NCI-H2227 treated with DMSO at 0.1 percent for 48 hours (cell line): ENCODE data around the gene FOXP1.

ENCODE experiments used
- DNase-seq: peaks from one replicate; lab custom pipeline; 2025; lab: John Stamatoyannopoulos, UW

The FOXP1 gene

DNA sequence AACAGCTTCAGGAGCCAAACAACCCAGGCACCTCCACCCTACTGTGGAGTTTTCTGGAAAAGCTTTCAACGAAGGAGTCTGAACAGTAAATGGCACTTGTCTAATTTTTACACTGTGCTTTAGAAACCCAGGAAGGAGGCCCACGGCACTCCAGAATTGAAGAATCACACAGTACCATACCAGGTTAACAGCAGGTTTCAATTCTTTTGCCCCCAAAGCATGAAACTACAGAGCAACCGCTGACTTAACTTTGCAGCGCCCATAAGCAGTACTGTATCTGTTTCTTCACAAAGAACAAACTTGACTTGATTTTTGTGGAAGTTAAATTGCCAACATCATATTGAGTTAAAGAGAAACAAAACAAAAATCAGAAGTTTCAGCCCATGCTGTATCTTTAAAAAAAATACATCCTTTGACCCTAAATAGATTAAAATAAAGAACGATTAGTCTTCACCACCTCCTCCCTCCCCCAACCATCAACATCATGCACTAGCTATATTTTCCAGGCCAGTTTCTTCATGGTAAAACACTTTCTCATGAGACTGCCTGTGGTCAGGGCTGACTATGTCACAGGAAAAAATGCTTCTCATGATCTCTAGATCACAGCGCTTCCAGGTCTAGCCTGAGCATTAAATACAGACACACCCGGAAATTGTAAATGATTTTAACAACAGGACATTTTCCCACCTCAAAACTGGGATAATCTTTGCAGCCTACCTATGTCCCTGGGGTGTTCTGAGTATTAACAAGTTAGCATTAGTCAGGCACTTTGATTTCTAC, 456.3 kb downstream of the FOXP1 start:
- no peak for DNase-seq

DNA sequence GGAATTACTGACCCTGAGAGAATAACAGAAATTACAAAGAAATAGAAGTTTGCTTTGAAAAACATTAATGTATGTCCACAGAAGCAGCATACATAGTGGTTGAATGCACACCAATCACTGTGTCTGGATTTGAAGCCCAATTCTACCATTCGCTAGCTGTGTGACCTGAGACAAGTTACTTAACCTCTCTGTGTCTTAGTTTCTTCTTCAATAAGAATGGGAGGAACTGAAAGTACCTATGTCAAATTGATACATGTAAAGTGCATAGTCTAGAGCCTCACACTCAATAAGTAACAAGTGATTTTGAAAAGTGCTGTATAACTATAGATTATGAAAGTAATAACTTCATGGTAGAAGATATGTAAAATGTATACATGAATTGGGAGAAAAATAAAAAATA, 457.8 kb downstream of the FOXP1 start:
- DNase-seq: no peak

DNA sequence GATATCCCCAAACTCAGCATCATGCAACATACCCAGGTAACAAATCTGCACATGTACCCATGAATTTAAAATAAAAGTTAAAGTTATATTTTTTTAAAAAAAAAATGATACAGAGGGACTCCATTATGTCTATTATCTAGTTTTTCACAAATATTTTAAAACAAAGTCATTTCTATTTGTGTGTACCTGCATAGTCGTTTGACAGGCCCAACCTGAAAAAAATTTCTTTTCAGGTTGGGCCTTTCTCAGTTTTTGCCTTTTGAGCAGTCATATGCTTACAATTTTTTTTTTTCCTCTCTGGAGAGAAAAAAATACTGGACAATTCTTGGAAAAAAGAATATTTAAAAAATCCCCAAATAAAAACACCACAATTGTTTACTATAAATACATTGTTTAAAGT, 459.5 kb downstream of the FOXP1 start:
- no peak for DNase-seq

DNA sequence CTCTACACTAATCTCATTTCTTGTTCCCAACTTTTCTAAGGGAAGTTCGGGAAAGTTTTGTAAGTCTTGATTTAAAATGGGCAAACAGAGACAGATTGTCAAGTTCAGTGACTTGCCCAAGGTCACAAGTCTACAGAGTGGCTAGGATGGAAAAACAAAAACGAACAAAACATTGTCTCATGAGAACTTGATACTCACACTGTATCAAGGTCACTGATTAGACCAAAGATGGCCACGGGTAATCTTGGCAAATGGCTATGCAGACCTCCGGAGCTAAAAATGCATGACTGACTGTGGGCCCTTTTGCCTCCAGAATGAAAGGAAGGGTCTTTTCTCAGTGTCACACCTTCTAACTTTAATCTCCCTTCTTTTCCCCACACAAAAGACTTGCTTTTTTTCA, 460.9 kb downstream of the FOXP1 start:
- no peak for DNase-seq

DNA sequence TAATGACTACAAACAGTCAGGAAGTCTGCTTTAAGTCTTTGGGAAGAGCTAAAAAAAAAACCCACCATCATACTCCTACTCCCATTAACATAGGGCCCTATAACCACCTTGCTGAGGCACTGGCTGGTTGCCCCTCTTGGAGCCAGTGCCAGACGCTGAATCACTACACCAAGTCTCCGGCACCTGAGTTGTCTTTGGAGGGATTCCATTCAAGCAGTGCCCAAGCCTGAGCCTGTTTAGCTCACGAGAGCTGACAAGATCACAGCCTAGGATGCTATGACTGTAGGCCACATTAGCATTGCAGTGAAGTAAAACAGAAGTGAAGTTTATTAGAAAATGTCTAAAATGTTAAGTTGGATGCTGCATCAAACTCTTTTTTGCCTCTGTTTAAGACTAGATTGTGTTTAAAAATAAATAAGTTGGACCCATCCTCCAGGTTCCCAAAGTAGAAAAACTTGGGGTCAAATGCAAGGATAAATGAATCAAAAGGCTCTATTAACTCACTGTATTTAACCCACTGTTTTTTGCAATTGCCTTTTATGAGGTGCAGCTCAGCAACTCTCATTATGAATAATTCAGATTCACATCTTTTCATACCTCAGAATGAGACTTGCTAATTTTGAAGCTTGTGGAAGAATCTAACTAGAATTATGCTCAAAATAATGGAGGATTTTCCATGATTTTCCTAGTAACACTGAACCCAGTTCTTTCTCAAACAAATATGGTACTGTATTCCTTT, 461.9 kb downstream of the FOXP1 start:
- DNase-seq: no peak

DNA sequence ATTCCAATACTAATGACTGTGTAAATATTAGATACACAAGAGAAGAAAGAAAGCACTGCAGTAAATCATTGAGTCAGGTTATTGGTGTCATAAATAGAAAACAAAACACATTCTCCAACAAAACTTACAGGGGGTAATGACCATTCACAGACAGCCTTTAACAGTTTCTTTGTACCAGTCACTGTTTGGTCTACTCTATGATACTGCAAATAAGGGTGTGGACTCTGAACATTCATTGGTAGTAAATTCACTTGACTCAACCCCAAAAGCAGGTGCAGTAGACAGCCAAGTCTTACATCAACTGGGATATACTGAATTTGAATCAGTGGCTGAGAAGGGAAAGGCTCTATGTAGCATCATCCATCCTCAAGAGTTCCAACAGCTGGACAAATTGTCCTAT, 463.5 kb downstream of the FOXP1 start:
- no peak for DNase-seq

DNA sequence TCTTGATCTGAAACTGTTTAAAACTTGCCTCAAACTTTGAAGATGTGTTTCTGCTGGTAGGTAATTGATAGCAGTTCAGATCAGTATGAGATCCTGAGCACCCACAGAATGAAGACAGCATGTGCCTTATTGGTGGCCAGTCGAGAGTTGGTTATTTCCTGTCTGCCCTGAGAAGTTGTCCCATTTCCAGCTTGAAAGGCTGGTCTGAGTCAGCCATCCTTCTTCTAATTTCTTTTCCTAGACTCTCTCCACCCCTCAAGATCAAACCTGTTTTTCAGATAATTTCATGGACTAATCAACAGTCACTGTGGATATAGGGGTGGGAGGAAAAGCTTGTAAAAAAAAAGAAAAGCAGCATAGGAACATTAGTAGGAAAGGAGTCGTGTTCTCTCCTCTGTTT, 464.4 kb downstream of the FOXP1 start:
- DNase-seq: no peak

DNA sequence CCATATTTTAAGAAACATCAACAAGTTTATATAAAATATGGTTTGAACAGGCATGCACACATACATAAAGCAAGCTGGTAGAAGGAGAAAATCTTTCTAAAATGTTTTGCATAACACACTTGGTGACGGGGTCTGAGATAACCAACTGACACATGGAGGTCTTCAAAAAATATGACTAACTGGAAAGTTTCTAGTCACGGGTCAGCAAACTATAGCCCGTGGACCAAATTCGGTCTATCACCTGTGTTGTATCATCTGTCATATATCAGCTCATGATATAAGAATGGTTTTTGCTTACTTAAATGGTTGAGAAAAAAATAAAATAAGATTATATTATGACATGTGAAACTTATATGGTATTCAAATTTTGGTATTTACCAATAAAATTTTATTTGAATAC, 465.1 kb downstream of the FOXP1 start:
- no peak for DNase-seq

DNA sequence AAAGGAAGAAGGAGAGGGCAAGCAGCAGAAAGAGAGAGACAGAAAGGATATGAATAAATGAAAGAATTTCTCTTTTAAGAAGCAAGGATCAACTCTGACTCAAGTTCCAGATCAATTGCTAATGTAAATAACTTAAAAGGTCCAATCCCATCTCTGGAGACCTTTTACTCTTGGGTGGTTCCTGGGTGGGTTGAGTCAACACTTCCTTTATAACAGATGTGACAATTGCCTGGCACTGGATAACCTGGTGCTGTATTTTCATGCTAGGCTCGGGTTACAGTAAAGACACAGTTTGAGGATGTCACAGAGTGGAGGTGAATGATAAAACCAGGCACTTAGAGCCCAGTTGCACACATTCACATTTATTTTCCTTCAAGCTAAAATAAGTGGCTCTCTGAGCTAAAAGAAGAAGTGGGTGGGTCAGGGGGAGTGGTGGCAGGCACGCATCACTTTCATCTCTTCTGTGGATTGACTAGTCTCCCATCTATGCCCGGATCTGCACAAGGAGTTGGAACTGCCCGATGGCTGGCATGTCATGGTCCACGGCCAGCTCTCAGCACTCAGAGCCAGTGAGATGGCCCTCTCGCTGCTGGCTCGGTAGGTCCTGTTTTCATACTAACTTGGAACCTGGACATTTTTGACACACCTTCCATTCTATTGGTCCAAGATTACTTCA, 465.8 kb downstream of the FOXP1 start:
- no peak for DNase-seq

DNA sequence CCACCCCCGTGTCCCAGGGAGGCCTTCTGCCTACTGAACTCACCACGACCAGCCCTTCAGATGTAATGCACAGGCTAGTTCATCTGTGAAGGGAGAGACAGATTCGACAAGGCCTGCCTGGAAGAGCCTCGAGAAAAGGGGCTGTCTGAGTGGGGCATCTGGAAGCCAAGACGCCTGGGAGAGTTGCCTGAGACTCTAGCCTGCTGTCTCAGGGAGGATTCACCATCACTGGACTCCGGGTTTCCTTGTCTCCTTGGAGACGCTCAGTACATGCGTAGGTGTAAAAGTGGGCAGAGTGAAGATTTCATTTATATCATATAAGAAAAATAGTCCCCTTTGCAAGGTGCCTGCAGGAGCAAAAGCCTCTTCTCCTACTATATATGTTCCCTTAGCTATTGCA, 468.9 kb downstream of the FOXP1 start:
- no peak for DNase-seq

DNA sequence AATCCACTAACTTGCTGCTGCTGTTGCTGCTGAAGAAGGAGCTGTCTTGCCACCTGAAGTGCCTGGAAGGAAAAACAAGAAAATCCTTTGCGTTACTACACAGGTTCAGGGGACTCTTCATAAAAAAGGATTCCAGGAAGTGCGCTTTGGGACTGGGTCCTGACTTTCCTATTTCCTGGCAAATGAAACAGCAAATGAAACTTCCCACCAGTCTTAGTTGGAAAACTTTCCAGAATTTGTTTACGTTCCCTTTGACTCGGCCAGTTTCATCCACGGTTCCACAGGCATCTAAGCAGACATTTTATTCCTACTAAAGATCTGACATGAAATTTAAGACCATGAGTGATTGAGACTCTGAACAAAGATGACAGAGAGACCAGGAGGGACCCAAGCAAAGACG, 471.0 kb downstream of the FOXP1 start:
- DNase-seq: no peak

DNA sequence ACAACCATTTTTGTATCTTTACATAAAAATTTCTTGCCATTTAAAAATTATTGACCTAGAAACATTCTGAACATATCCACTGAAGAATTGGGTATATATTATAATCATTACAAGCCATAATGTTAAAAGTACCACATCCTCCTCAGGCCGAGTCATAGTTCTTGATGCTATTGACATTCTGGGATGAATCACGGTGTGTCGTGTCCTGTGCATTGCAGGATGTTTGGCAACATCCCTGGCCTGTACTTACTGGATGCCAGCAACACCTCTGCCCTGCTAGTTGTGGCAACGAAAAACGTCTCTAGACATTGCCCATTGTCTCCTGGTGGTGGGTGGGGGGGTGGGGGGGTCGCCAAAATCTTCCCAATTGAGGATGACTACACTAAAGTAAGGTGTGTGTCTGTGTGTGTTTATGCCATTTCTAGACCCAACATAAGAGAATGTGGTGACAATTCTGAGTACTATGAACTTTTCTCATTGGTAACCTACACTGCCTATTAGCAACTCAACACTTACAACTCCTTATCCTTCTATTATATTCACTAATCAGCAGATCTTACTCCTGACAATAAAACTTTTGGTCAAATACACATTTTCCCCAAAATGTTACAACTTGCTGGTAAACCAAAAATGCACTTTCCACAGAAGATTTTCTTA, 471.6 kb downstream of the FOXP1 start:
- no peak for DNase-seq

DNA sequence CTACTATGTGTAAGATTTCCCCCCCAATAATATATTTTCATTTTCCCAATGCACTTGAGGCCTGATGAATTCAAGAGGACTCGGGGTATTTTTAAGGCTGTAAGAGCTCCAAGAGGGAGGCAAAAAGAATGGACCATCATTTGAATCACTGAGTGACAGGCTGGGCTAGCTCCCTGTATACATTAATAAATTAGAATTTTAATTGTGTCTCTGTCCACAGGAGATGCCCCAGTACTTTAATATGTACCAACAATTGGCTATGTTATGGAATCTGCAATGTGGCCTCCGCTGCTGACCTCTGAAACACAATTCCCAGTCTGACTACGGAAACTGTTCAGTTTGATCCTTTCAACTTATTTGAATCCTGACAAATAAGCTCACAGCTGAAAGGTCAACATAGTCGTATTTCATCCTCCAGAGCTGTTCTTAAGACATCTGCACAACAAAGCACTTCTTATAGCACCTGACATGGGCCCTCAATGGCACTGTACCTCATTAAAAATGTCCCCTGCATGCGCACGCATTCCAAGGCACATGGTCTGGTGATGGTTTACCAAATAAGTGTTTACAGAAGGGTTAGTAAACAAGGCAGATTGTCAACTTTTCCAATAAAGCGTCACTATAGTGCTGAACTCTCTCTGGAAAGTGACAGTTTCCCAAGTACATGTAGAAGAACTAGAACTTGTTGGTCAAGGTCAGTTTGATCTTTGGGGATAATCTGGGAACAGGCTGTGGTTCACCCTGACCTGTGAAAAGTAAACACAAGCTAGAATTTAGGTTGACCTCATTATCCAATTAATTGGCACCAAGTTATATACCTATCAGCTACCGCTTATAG, 472.9 kb downstream of the FOXP1 start:
- DNase-seq: no peak

DNA sequence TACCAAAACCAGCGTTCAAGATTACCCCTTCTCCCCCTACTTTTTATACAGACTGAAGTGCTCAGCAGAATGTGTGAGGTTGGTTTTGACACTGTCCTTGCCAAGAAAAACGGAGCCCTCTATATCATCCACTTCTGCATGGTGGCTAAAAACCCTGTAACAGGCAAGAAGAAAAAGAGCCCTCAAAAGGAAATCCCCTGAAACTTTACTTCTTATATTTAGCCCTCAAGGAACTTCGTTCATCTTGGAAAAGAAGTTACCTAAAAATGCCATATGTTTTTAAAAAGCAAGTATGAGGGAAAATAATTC, 473.6 kb downstream of the FOXP1 start:
- no peak for DNase-seq

DNA sequence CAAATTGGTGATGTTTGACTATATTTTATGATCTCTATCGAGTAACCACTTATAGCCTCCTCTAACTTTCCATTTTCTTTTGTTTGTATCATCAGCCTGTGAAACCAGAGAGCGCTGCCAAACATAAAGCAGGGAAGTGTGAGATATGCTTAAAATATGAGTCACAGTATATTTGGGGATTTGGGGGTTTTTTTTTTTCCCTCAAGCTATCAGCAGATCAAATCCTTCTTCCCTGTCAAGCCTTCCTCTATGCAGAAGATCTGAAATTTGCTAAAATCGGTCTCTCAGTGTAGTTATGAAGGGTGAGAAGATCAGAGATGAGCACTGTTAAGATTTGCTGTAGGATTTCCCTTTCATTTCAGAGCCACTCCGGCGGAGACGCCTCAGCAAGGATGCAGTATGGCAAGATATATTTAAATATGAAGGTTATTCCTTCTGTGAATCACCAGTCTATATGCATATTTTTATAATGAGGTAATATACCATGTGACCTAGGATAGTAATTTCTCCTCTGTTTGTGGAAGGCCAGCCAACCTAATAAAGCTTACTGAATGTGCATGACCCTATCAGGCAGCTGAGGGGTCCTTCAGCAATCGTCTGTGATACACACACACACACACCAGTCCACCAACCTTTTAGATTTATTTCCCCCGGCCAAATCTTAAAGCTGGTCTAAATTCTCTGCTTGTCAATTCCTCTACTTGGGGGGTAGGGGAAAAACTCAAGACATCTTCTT, 474.1 kb downstream of the FOXP1 start:
- DNase-seq: no peak

DNA sequence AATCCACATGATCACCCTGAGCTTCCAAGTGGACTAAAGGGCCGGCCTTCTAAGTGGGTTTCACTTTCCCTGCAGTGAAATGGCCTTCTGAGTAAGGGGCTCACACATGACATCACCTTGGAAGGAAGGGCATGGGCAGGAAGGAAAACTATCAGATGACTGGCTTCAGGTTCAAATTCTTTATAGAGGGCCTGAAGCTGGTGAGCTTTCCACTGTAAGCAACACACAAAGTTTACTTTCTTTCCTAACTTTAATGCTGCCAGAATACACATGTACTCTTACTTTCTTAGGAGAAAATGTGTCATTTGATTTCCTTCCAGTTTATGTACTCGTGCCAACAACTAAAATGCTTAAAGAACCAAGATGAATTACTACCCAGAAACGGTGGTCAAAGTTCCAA, 475.6 kb downstream of the FOXP1 start:
- no peak for DNase-seq

DNA sequence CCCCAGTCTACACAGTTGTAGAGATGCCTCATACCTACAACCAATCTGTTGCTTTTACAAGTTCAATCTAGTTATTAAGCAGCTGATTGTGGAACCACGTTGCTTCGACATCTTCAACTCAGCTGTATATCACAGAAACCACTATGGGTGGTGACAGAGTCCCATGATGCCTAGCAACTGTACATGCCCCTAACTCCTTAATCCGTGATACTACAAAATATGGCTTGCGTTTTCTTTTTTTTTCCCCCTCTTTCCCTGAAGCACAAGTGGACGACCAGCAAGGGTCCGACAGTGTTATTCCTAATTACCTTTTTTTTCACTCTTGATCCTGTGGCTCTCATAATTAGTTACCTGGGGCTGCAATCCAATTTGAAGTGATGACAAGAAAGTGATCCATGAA, 478.6 kb downstream of the FOXP1 start:
- no peak for DNase-seq

DNA sequence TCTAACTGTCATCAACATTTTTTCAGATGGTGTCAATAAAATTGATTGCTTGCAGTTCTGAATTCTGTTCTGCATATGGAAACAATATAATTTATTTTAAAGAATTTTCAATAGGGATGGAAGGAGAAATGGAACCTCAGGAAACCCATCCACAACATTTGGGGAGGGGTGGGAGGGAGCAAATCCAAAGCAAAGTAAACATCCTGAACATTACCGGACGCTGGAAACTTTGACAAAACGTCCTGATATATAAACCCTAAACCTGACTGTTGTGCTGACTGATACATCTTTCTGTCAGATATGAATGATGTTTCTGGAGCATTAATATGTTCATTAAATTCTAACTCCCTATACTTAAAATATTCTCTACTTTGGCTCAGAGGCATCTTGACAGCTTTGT, 479.0 kb downstream of the FOXP1 start:
- DNase-seq: no peak

DNA sequence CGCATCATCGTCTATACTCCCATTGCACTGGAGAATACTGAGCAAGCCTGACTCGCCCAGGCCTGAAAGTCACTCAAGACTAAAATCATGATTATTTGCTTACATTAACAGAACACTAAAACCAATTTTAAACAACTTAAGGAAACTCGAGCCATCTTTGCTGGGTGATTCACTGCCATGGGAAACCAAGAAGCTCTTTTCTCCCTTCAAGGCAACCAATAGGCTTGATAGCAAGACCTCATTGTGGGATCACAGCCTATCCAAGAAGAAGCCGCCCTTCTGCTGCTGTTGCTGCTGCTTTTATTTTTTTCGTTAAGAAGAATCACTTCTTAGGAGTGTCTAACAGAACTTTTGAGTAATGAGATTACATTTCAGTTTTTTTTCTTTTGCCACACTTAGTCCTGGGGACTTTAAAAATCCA, 479.4 kb downstream of the FOXP1 start:
- no peak for DNase-seq

DNA sequence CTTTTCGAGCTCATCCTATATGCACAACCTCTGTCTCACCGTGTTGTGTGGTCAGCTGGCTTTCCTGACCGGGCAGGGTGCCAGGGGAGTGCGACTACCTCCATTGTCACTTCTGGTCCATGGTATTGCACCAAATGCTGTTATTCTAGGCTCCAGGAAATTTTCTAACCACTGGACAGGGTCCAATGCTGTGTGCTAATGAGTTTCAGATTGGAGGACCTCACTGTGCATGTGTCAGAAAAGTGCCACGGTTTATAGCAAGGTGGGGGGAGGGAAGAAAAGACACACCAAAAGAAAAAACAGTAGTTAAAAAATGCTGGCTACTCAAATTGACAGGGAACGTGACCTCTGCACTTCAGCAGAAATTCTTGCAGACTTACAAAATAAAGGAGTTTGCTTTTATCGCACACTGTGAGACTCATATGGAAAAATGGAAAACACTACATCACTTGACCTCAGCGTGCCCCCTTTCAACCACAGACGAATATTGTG, 480.1 kb downstream of the FOXP1 start:
- no peak for DNase-seq
